HEK293 (cell line): ENCODE results near the gene EYA3.
A peak's percentile ranks its signal among the peaks of the same experiment; 100 is the strongest.

Experiments used
- CTCF ChIA-PET: fragments of 350-600 bp; formaldehyde crosslinking; extraction: SDS; loops from one replicate; lab custom pipeline; 2021; ENCODE audit warnings: antibody characterized with exemption; lab: Yijun Ruan, JAX
- POLR2A ChIA-PET: fragments of 300-600 bp; formaldehyde crosslinking; extraction: SDS; loops from one replicate; lab custom pipeline; 2020; ENCODE audit warnings: antibody characterized with exemption, inconsistent platforms; lab: Yijun Ruan, JAX
- H3K27ac ChIP-seq: fragments of 200-500 bp; sonication (Bioruptor generic); 2 replicates; pipeline ENCODE4 v1.5.1; 2014; ENCODE audit warnings: low read depth, low read length, control low read depth, inconsistent platforms; ENCODE audit errors: extremely low read depth
- H3K36me3 ChIP-seq, 2 experiments: fragments of 200-500 bp in 1 of 2; sonication (Bioruptor generic) in 1 of 2; 1 replicate in 1 of 2; 2 replicates in 1 of 2; pipeline ENCODE4 v1.5.1; 2014 to 2017; ENCODE audit warnings: inconsistent platforms in 2 of 2, low read length in 2 of 2; ENCODE audit not compliant: control insufficient read depth in 2 of 2, insufficient read depth in 1 of 2
- H3K4me1 ChIP-seq: fragments of 200-500 bp; sonication (Bioruptor generic); 2 replicates; pipeline ENCODE4 v1.5.1; 2014; ENCODE audit warnings: mild to moderate bottlenecking, low read length, inconsistent platforms; ENCODE audit not compliant: control insufficient read depth, insufficient read depth
- H3K4me3 ChIP-seq: 2 replicates; pipeline ENCODE4 v1.5.1; 2011; ENCODE audit warnings: low read depth, mild to moderate bottlenecking, control low read depth, low read length, moderate library complexity
- H3K9me3 ChIP-seq: fragments of 200-500 bp; sonication (Bioruptor generic); 2 replicates; pipeline ENCODE4 v1.5.1; 2014; ENCODE audit warnings: low read depth, low read length, inconsistent platforms; ENCODE audit not compliant: control insufficient read depth, insufficient read depth
- BCL11A ChIP-seq: fragments of 450-650 bp; formaldehyde crosslinking; IDR thresholded peaks from 2 replicates; pipeline ENCODE4 v1.5.1; 2016; ENCODE audit warnings: low read depth, missing biosample characterization, missing genetic modification characterization
- KLF1 ChIP-seq: fragments of 450-650 bp; formaldehyde crosslinking; IDR thresholded peaks from 2 replicates; pipeline ENCODE4 v1.5.1; 2016; ENCODE audit warnings: missing biosample characterization, missing genetic modification characterization
- KLF16 ChIP-seq: fragments of 450-650 bp; formaldehyde crosslinking; IDR thresholded peaks from 2 replicates; pipeline ENCODE4 v1.5.1; 2017; ENCODE audit warnings: missing biosample characterization, missing genetic modification characterization
- KLF8 ChIP-seq: fragments of 450-650 bp; formaldehyde crosslinking; IDR thresholded peaks from 2 replicates; pipeline ENCODE4 v1.5.1; 2016; ENCODE audit warnings: missing biosample characterization, missing genetic modification characterization
- MYNN ChIP-seq: fragments of 450-650 bp; formaldehyde crosslinking; IDR thresholded peaks from 2 replicates; pipeline ENCODE4 v1.5.1; 2016; ENCODE audit warnings: missing biosample characterization, missing genetic modification characterization, borderline replicate concordance
- OSR2 ChIP-seq: fragments of 450-650 bp; formaldehyde crosslinking; IDR thresholded peaks from 2 replicates; pipeline ENCODE4 v1.5.1; 2016; ENCODE audit warnings: missing biosample characterization, missing genetic modification characterization
- PRDM6 ChIP-seq: fragments of 450-650 bp; formaldehyde crosslinking; IDR thresholded peaks from 2 replicates; pipeline ENCODE4 v1.5.1; 2017; ENCODE audit warnings: missing biosample characterization, missing genetic modification characterization
- SETDB1 ChIP-seq: IDR thresholded peaks from one replicate; pipeline ENCODE4 v1.6.1; 2017; ENCODE audit warnings: mild to moderate bottlenecking, low read length, moderate library complexity, mixed read lengths; ENCODE audit not compliant: insufficient read length
- TRIM28 ChIP-seq: IDR thresholded peaks from 2 replicates; pipeline ENCODE4 v1.6.1; 2011; ENCODE audit warnings: low read length, control low read depth, borderline replicate concordance
- WT1 ChIP-seq: fragments of 450-650 bp; formaldehyde crosslinking; IDR thresholded peaks from 2 replicates; pipeline ENCODE4 v1.5.1; 2016; ENCODE audit warnings: missing biosample characterization, missing genetic modification characterization
- ZBTB26 ChIP-seq: fragments of 450-650 bp; formaldehyde crosslinking; optimal IDR thresholded peaks from 2 replicates; pipeline ENCODE3; 2016; ENCODE audit warnings: missing biosample characterization, mild to moderate bottlenecking, missing genetic modification characterization
- ZNF169 ChIP-seq: fragments of 450-650 bp; formaldehyde crosslinking; IDR thresholded peaks from 2 replicates; pipeline ENCODE4 v1.5.1; 2016; ENCODE audit warnings: missing biosample characterization, missing genetic modification characterization
- ZNF202 ChIP-seq: fragments of 450-650 bp; formaldehyde crosslinking; IDR thresholded peaks from 2 replicates; pipeline ENCODE4 v1.5.1; 2016; ENCODE audit warnings: missing biosample characterization, missing genetic modification characterization, borderline replicate concordance
- ZNF211 ChIP-seq: fragments of 450-650 bp; formaldehyde crosslinking; IDR thresholded peaks from 2 replicates; pipeline ENCODE4 v1.5.1; 2016; ENCODE audit warnings: low read depth, missing biosample characterization, missing genetic modification characterization
- ZNF433 ChIP-seq: fragments of 450-650 bp; formaldehyde crosslinking; IDR thresholded peaks from 2 replicates; pipeline ENCODE4 v1.5.1; 2016; ENCODE audit warnings: missing biosample characterization, missing genetic modification characterization, low read depth
- ZNF600 ChIP-seq: fragments of 450-650 bp; formaldehyde crosslinking; IDR thresholded peaks from 2 replicates; pipeline ENCODE4 v1.5.1; 2016; ENCODE audit warnings: missing biosample characterization, missing genetic modification characterization
- ZNF629 ChIP-seq: fragments of 450-650 bp; formaldehyde crosslinking; IDR thresholded peaks from 2 replicates; pipeline ENCODE4 v1.5.1; 2017; ENCODE audit warnings: missing biosample characterization, missing genetic modification characterization
- ZNF664 ChIP-seq: fragments of 450-650 bp; formaldehyde crosslinking; IDR thresholded peaks from 2 replicates; pipeline ENCODE4 v1.5.1; 2016; ENCODE audit warnings: missing biosample characterization, missing genetic modification characterization

EYA3 gene

GRCh38 chr1:28102189-28102588, 13.8 kb upstream of the EYA3 start:
- Histone ChIP-seq H3K4me3 (no peak overlapping the region), H3K4me1 (no peaks in the 10 kb centered on the region), H3K36me3 (no peaks in the 10 kb centered on the region), H3K9me3 (no peaks in the 10 kb centered on the region), H3K27ac (no peak overlapping the region)
- TF ChIP-seq WT1 (peak; percentile 71), KLF16 (tag by site-specific recombination) (no peak), BCL11A (tag by site-specific recombination) (0 out of 2 replicates have a peak, but pooled peaks have one; percentile 41), PRDM6 (peak; percentile 76), OSR2 (tag by site-specific recombination) (peak; percentile 59; the same call in 1 of the 2 replicates)
- ChIA-PET CTCF (interaction anchor here (0.7 to 4.9 kb wide), 4 partner anchors 10 to 147 kb away, joined by 3 to 38 read pairs (median 4); no protein-coding TSS in a partner anchor), POLR2A (no interaction called here)

GRCh38 chr1:28099050-28099769, 10.8 kb upstream of the EYA3 start:
- Histone ChIP-seq H3K9me3 (no peaks in the 10 kb centered on the region), H3K4me1 (no peaks in the 10 kb centered on the region), H3K4me3 (no peak overlapping the region), H3K36me3 (no peaks in the 10 kb centered on the region), H3K27ac (no peak overlapping the region)
- CTCF ChIA-PET: interaction anchor here (0.6 to 1.3 kb wide), 3 partner anchors 8 to 241 kb away, joined by 3 to 5 read pairs (median 3); no protein-coding TSS in a partner anchor
- TF ChIP-seq ZNF629 (no peak), ZNF600 (0 out of 2 replicates have a peak, but pooled peaks have one; percentile 28)
- POLR2A ChIA-PET: no interaction called here

- CTCF ChIA-PET: interaction anchor here (0.6 to 1.4 kb wide), 2 partner anchors 15 to 741 kb away, joined by 4 to 5 read pairs; no protein-coding TSS in a partner anchor
- Histone ChIP-seq H3K4me1 (no peaks in the 10 kb centered on the region), H3K27ac (no peak overlapping the region), H3K4me3 (no peak overlapping the region), H3K9me3 (no peaks in the 10 kb centered on the region), H3K36me3 (no peaks in the 10 kb centered on the region)
- POLR2A ChIA-PET: interaction anchor here (0.7 kb wide), 1 partner anchor 8 kb away, joined by 3 read pairs; no protein-coding TSS in a partner anchor
- TF ChIP-seq SETDB1 (peak; percentile 3), KLF1 (no peak)
Observed at GRCh38 chr1:28097100-28097472, 8.7 kb upstream of the EYA3 start.

- H3K4me3 ChIP-seq: no peak overlapping the region
- TF ChIP-seq MYNN (tag by site-specific recombination) (no peak), SETDB1 (peak; percentile 56), TRIM28 (0 out of 2 replicates have a peak, but pooled peaks have one; percentile 21), ZNF202 (tag by site-specific recombination) (no peak), ZNF433 (tag by site-specific recombination) (no peak), KLF8 (tag by site-specific recombination) (no peak), ZBTB26 (tag by site-specific recombination) (no peak), ZNF169 (no peak), ZNF664 (peak; percentile 77), ZNF211 (tag by site-specific recombination) (no peak)
- TF ChIP-seq, all 188 proteins: peak for 3
- ChIA-PET CTCF (interaction anchor here (0.6 to 1.4 kb wide), 2 partner anchors 16 to 741 kb away, joined by 4 to 5 read pairs; no protein-coding TSS in a partner anchor), POLR2A (interaction anchor here (0.6 to 0.7 kb wide), 2 partner anchors 9 to 150 kb away, joined by 3 to 5 read pairs; no protein-coding TSS in a partner anchor)
- Histone ChIP-seq H3K36me3 (no peaks in the 10 kb centered on the region), H3K9me3 (no peaks in the 10 kb centered on the region), H3K4me1 (no peaks in the 10 kb centered on the region), H3K27ac (no peak overlapping the region)
Observed at GRCh38 chr1:28096210-28097099, 8.0 kb upstream of the EYA3 start.
